ENCODE measurements around the gene SYT13. TPM values are rescaled to one million over a fixed set of nuclear protein-coding genes. Genes with fewer than 3 reads are reported as not detected.
A peak's percentile ranks its signal among the peaks of the same experiment; 100 is the strongest.

The SYT13 gene
- total RNA-seq, 1 experiment from 2014 or later: 120 TPM

- no peak for DNase-seq (ENCODE audit: low read depth)
- in situ Hi-C loops (cut with HindIII; ENCODE audit: low pct_unique_long_range_greater_than_20kb, low sequenced_read_pairs): no loop called here
These were observed 4.1 kb downstream of the SYT13 start for GRCh38 chr11:45282081-45282480.

GRCh38 chr11:45280449-45280848 lies 5.7 kb downstream of the SYT13 start:
- DNase-seq (ENCODE audit: low read depth): no peak
- in situ Hi-C loops (cut with HindIII; ENCODE audit: low pct_unique_long_range_greater_than_20kb, low sequenced_read_pairs): no loop called here

DNA sequence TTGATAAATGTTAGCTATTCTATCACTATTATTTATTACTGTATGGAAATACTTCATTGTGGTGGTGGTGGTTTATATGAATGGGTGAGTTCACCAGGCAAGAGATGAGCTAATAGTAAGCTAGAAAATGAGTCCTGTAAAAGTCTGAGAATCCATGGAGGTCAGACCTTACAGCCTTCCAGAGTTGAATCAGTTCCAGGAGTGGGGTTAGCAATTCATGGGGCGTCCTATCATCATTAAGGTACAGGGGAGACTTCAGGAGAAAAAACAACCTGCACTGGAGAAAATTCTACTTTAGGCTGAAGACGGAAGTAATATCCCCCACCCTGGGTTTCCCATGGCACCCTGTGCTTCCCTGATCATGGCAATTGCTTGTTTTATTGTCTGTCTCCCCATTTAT lies 6.5 kb downstream of the SYT13 start:
- no peak for DNase-seq (ENCODE audit: low read depth)
- in situ Hi-C loops (cut with HindIII; ENCODE audit: low pct_unique_long_range_greater_than_20kb, low sequenced_read_pairs): no loop called here

DNA sequence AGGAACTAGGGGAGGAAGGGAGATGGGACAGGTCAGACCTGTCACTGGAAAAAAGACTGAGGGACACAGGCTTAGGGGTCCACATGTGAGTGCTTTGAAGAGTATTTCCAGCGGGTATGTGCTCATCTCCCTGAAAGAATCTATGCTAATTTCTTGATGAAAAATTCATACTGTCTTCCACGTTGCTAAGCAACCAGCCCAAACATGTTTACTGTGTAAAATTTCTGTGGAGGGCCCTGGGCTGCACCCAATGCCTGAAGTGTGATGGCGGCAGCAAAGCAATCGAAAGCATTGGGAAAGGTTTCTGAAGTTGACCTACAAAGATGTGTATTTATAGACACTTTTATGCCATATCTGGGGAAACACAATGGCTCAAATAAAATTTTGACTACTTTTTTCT lies 7.4 kb downstream of the SYT13 start:
- DNase-seq (ENCODE audit: low read depth): no peak
- in situ Hi-C loops (cut with HindIII; ENCODE audit: low pct_unique_long_range_greater_than_20kb, low sequenced_read_pairs): no loop called here

DNA sequence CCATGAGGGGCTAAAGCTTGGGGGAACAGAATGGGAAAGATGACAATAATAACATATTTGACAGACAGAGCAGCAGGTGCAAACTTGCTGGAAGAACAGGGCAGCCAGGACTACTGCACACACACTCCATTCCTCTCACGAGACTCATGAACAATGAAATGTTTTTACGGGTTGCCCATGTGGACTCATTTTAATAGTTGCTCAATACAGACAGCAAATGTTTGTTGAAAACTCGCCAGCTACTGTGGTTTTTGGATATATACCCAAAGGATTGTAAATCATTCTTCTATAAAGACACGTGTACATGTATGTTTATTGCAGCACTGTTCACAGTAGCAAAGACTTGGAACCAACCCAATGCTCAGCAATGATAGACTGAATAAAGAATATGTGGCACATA lies 10.3 kb downstream of the SYT13 start:
- DNase-seq (ENCODE audit: low read depth): no peak
- in situ Hi-C loops (cut with HindIII; ENCODE audit: low pct_unique_long_range_greater_than_20kb, low sequenced_read_pairs): no loop called here

- no peak for DNase-seq (ENCODE audit: low read depth)
- in situ Hi-C loops (cut with HindIII; ENCODE audit: low pct_unique_long_range_greater_than_20kb, low sequenced_read_pairs): no loop called here
These were observed 11.9 kb downstream of the SYT13 start for GRCh38 chr11:45274206-45274605.

DNA sequence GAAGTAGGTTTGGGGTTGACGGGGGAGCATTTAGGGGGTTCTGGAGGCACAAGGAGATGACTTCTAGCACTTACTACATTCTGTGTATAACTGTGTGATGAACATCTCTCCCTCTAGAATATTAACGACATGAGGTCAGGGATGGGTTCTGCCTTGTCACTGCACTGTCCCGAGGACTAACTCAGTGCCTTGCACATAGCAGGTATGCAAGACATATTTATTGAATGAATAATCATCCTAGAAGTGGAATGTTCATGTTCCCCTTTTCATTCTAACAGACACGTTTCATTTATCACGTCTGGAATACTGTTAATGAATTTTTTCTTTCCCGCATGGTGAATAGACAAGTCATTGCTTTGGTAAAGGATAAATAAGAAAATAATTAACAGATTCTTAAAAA lies 12.6 kb downstream of the SYT13 start:
- in situ Hi-C loops (cut with HindIII; ENCODE audit: low pct_unique_long_range_greater_than_20kb, low sequenced_read_pairs): no loop called here

DNA sequence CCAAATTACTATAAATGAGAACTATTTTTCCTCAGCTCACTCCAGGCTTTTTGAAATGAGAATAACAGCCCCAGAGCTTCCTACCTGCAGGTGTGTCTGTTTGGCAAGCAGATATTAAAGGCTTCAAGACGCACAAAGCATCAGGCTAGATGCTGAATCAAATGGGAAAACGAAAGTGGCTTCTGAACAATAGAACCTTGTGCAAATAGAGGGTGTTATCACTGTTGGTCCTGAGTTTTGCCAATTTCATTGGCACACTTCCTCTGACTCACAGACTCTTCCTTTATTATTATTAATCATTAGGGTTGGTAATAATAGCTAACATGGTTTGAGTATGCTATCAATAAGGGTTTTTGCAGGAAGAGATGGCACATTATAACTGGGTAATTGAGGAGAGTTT lies 13.4 kb downstream of the SYT13 start:
- in situ Hi-C loops (cut with HindIII; ENCODE audit: low pct_unique_long_range_greater_than_20kb, low sequenced_read_pairs): no loop called here
- DNase-seq (ENCODE audit: low read depth): no peak

More for the DNA sequence above, 12.6 kb downstream of the SYT13 start:
- DNase-seq (ENCODE audit: low read depth): peak; percentile 77

- in situ Hi-C loops (cut with HindIII; ENCODE audit: low pct_unique_long_range_greater_than_20kb, low sequenced_read_pairs): no loop called here
- DNase-seq (ENCODE audit: low read depth): no peak
These were observed 15.0 kb downstream of the SYT13 start for GRCh38 chr11:45270946-45271716.

DNA sequence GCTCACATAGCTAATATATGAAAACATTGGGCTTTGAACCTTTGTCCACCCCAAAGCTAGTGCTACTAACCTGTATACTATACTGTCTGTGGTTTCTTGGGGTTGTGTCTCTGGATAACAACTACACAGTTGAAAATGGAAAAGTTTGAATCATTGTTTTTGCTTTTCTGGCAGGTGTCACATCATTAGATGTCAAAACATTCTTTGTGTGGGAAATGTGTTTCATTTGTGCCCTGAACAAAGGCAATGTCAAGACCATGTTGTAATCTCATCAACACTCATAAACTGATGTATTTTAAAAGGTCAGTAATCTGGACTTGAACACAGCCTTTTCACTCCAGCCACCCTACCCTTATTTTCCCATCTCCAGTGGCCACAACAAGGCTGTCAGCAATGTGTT lies 16.5 kb downstream of the SYT13 start:
- in situ Hi-C loops (cut with HindIII; ENCODE audit: low pct_unique_long_range_greater_than_20kb, low sequenced_read_pairs): no loop called here
- DNase-seq (ENCODE audit: low read depth): no peak

DNA sequence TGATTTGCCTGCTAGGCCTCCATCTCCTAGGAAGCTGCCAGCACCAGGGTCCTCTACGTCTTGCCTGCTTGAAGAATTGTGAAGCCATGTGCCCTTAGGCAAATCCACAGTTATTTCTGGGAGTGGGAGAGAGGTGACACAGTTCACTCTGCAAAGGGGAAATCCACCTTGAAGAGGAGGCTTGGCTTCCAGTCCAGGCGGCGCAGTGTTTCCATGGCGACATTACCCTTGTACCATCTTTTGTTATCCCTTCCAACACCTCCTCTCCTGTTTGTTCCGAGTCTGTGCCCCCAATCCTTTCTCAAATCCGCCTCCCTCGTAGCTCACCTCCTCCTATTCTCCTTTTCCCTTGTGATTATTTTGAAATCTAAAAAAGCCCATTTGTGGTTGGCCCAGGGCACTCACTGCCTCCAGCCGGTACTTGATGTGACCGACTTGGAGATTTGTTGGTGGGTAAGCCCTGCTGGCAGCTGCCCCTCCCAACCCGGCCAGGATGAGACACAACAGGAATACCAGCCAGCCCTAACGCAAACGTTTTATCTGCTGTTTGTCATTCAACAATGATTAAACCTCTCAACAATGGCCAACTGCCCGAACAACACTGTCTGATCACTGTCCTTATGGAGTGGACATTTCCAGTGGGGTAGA lies 18.4 kb downstream of the SYT13 start:
- in situ Hi-C loops (cut with HindIII; ENCODE audit: low pct_unique_long_range_greater_than_20kb, low sequenced_read_pairs): no loop called here
- DNase-seq (ENCODE audit: low read depth): peak; percentile 87

DNA sequence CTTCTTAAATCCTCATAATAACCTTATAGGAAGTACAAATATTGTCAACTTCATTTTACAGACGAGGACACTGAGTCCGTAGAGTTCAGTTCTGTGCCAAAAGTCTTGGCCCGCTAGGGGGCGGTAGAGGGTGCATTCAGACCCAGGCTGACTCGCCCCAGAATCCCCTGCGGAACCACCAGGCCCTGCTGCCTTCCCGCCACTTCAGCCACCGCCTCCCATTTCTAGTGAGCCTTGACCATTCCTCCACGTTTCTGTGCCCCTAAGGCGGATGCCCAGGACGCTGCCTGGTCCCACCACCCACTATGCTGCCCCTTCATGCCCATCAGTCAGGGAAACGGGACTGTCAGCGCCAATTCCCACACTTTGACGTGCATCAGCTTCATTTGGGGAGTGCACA lies 19.1 kb downstream of the SYT13 start:
- in situ Hi-C loops (cut with HindIII; ENCODE audit: low pct_unique_long_range_greater_than_20kb, low sequenced_read_pairs): no loop called here
- DNase-seq (ENCODE audit: low read depth): no peak

DNA sequence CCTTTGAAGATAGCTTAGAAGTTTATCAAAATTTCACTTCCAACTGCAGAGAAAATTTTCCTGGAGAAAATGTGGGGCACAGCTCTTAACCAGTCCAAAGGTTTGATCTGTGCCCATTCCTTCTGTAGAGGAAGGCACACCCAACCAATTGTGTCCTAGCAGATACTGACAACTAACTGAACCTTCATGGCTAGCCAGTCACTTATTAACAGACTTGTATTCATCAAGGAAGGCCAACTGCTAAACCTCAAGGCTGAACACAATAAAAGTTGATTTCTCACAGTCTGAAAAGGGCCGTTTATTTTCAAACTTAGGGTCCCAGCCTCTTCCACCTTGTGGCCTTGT lies 19.5 kb downstream of the SYT13 start:
- in situ Hi-C loops (cut with HindIII; ENCODE audit: low pct_unique_long_range_greater_than_20kb, low sequenced_read_pairs): no loop called here
- DNase-seq (ENCODE audit: low read depth): peak; percentile 75

DNA sequence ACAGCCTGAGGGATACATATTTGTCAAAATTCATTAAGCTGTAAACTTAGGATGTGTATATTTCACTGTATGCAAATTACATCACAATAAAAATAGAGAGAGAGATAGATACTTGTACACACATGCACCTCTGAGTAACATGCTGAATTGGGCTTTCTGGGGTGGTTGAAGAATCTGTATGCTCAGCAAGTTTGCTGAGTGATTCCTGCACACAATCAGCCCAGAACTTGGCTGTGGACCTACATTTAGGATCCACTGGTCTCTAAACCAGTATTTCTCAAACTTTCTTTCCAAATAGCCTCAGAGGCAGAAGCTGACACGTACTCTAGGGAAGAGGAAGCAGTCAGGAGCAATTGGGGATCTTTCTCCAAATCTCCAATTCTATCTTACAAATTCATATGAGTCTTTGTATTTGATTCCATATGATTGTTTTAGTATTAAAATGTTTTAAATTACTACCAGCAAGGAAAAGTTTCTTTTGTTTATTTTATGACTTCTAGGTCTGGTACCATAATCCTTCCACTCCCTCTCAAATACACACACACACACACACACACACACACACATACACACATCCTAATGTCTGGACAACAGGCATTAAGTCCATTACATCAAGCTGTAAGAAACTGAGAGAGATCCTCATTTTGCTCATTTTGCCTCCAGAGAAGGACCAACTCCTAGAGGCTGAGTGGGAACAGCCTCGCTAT lies 20.0 kb downstream of the SYT13 start:
- in situ Hi-C loops (cut with HindIII; ENCODE audit: low pct_unique_long_range_greater_than_20kb, low sequenced_read_pairs): no loop called here

GRCh38 chr11:45264839-45265515 lies 21.2 kb downstream of the SYT13 start:
- in situ Hi-C loops (cut with HindIII; ENCODE audit: low pct_unique_long_range_greater_than_20kb, low sequenced_read_pairs): no loop called here
- DNase-seq (ENCODE audit: low read depth): peak; percentile 88

More for the DNA sequence above, 20.0 kb downstream of the SYT13 start:
- no peak for DNase-seq (ENCODE audit: low read depth)

DNA sequence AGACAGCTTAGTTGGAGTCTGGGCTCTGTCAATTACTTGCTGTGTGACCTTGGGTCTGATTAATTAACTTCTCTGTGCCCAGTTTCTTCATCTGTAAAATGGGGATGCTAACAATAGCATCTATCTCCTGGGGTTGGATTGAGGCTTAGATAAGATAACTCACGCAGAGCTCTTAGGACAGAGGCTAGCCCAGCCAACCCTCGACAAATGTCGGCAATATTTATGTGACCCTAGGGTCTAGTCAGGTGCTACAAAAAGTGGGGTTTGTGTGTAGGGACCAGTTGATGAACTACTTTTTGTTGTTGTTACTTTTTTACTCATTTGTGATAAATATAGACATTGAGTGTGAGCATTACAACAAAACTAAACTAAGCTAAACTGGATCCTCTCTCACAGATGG lies 22.4 kb downstream of the SYT13 start:
- in situ Hi-C loops (cut with HindIII; ENCODE audit: low pct_unique_long_range_greater_than_20kb, low sequenced_read_pairs): no loop called here
- no peak for DNase-seq (ENCODE audit: low read depth)

- in situ Hi-C loops (cut with HindIII; ENCODE audit: low pct_unique_long_range_greater_than_20kb, low sequenced_read_pairs): no loop called here
- DNase-seq (ENCODE audit: low read depth): peak; percentile 77
These were observed 23.2 kb downstream of the SYT13 start for GRCh38 chr11:45262900-45263299.

GRCh38 chr11:45260071-45260470 lies 26.1 kb downstream of the SYT13 start:
- DNase-seq (ENCODE audit: low read depth): no peak

GRCh38 chr11:45259592-45259991 lies 26.5 kb downstream of the SYT13 start:
- in situ Hi-C loops (cut with HindIII; ENCODE audit: low pct_unique_long_range_greater_than_20kb, low sequenced_read_pairs): no loop called here
- peak; percentile 94 for DNase-seq (ENCODE audit: low read depth)

More at GRCh38 chr11:45260071-45260470, 26.1 kb downstream of the SYT13 start:
- in situ Hi-C loops (cut with HindIII; ENCODE audit: low pct_unique_long_range_greater_than_20kb, low sequenced_read_pairs): no loop called here
